Kasumi-1 (cell line): Measurements from ENCODE around the gene CCNDBP1.
A peak's percentile ranks its signal among the peaks of the same experiment; 100 is the strongest.
"Not testable (repeated sequence)": the region's sequence is repeated elsewhere in the genome, so short reads cannot be mapped to it uniquely, and the experiment has no call there.

Experiments used
- DNase-seq, 2 experiments: peaks; one replicate each; lab custom pipeline; 2025; lab: John Stamatoyannopoulos, UW

Gene CCNDBP1

GRCh38 chr15:43215961-43216360, 30.8 kb downstream of the CCNDBP1 start:
- DNase-seq: no peak

DNA sequence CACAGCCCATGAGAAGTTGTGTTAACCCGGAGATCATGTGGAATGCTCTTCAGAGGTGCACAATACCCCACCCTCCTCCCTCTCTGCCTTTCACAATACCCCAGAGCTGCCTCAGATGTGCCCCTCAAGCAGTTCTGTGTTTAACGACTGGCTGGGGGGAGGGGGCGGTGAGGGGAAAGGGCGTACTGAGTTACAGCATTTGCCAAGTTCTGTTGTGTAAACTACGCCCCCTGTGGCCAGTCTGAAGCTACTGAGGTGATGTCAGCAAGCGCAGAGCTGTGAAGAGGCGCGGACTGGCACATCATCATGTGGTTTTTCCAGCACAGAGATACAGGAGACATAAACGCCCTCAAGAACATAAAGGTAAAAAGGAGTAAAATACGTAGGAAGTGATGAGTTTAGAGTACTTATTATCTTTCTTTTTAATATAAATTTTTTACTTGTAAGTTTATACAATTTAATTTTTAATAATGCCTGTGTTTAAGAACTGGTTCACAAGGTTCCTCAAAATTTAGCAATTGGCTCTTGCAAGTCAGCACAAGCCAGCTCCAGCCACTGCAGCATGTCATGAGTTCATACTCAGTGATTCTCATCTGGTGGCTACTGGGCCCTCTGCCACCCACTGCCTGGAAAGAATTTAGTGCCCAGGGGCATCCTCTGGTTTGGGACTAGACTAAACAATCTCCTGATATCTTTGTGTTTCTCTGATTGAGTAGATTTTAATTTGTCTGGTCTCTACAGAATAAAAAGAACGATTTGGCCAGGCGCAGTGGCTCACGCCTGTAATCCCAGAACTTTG, 33.9 kb downstream of the CCNDBP1 start:
- no peak for DNase-seq

DNA sequence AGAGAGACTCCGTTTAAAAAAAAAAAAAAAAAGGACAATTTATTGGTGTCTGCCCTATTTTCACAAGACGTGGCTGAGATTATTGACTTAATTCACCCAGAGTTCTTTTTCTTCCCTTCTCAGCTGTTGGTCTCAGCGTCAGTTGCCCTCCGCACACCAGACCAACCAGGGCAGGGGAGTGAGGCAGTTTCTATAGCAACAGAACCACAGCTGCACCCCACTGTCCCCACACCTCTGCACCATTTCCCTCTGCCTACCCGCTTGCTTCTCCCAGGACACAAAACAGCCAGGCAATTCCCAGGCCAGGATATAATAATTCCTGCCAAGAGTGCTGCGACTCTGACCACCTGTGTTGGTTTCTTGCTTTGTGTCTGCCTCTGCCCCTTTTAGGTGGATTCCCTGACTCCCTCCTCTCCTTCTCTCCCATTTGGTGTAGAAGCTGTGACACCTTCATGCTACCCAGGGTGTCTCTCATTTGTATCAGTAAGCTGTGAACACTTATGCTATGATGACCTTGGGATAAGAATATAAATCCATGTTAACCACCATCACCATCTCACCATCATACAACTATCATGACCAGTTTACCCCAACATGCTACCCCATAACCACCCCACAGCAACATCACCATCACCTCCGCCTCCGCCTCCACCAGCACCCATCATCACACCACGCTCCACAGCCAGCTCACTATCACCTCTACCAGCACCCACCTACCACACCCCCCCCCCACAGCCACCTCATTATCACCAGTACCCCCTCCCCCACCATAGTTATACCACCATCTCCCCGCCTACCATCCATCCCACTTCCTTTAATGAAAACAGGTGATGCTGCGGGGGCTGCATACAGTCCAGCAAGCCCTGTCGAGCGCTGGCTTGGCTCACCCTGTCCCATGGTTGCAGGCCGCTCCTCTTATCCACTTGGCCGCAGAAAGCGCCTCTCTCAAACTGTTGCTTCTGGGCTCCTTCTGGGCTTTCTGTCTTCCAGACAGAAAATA, 35.0 kb downstream of the CCNDBP1 start:
- no peak for DNase-seq

- DNase-seq: no peak
Measured at GRCh38 chr15:43220991-43221403, 35.8 kb downstream of the CCNDBP1 start, which contains the start of gene EPB42. Gene EPB42 (minus strand): TSS chr15:43221018. CDS start chr15:43220825, 193 bp downstream.

- no peak for DNase-seq
Measured at GRCh38 chr15:43221422-43221821, 36.2 kb downstream of the CCNDBP1 start.

DNA sequence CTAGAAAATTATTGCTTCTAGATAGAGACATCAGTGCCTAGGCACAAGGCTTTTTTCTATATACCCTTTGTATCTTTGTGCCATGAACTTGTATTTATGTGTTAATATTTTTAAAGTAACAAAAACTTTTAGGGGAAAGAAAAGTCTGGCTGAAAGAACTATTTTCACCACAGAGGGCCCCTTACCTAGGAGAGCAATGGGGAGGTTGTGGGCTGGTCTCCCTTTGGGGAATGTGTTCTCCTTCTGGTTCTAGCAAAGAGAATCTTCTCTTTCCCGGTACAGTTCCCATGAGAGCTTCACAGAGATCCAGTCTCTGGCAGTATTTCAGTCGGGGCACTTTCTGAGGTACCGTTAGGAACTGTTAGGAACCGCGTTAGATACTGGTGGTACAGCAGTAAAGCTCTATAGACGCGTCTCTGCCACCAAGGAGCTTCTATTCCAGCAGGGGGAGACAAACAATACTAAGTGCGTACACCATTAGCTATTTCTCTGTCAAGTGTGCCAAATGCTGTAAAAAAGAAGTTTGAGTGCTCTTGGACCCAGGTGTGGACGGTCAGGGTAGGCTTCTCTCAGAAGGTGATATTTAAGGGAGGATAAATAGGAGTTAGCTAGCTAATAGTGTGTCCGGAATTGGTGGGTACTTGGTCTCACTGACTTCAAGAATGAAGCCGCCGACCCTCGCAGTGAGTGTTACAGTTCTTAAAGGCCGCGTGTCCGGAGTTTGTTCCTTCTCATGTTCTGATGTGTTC, 40.2 kb downstream of the CCNDBP1 start:
- peak; percentile 70 to 72 for DNase-seq

GRCh38 chr15:43225950-43226255, 40.7 kb downstream of the CCNDBP1 start:
- not testable (repeated sequence) for DNase-seq

GRCh38 chr15:43226436-43227305, 41.5 kb downstream of the CCNDBP1 start:
- no peak for DNase-seq

DNA sequence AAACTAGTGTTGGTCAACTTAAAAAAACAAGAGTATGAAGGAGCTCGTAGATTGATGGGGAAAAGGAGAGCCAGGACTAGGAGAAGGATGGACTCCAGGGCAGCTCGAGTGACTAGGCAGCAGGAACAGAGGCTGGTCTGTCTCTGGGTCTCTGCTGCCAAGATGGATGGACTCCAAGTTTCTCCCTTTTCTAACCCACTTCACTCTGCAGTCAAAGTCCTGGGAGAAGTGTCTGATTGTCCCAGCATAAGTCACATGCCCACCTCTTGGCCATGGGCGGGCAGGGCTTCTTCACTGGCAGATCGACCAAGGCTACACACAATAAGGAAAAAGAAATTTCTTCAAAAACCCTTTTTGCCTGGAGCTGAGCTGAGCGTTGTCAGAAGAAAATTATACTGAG, 44.8 kb downstream of the CCNDBP1 start:
- DNase-seq: no peak

GRCh38 chr15:43230640-43231115, 45.5 kb downstream of the CCNDBP1 start:
- DNase-seq: no peak

GRCh38 chr15:43232289-43232874, 47.2 kb downstream of the CCNDBP1 start:
- DNase-seq: no peak

DNA sequence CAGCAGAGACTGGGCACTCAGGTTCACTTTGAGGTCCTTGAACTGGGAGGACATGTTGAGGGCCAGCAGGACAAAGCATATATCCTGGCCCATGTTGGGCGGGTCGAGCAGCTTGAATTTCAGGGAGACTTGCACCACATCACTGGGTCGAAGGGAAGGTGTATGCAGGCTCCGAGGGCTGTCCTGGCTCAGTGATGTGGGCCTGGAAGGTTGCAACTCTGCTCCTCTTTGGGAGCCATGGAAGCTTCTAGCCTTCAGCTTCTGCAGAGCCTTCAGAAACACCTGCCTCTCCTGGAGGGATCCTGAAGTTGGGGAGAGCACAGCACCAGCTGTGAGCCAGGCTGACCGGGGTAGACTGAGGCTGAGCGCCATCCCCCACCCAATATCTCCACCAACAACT, 50.3 kb downstream of the CCNDBP1 start:
- no peak for DNase-seq

DNA sequence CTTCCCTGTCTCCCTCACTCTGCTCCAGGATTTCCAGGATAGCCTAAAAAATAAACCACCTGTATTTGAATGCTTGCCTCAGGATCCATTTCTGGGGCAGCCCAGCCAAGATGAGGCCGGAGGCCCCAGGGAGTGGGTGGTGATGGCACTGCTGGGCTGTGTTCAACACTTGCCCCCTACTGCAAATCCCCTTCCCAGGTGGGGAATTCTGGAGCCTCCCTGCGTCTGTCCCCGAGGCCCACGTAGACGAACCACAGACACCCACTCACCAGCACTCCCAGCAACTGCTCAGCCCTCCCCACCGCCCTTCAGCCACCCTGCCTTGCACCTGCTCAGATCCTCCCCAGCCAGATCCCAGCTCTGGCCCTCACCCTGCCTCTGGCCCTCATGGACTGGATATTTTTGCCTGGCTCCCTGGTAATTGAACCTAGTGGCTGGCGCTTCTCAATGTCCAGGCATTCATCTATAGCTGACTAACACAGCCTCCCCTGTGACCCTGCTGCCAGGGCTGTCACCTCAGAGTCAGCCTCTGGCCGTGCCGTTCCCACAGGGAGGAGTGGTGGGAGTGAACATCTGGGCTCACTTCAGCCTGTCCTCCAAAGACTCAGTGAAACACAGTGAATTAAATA, 52.8 kb downstream of the CCNDBP1 start:
- no peak for DNase-seq

DNA sequence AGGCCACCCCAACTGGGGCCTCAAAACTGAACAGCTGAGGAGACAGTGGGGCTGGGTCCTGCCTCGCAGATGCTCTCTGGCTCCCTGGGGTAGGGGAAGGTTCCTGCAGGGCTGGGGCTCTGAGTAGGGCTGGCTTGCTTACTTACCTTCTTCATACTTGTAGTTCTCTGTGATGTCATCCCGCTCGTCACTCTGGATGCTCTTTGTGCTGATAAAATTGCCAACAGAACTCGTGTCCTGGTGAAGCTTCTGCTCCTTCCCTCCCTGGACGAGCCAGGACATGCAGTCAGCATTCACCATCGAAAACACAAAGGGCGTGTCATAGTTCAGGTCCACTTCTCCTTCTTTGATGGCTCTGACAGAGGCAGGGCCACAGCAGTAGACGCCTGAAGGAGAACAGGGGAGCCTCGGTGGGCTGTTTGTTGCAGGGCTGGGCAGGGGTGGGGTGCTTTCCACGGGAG, 53.5 kb downstream of the CCNDBP1 start:
- no peak for DNase-seq

- DNase-seq: peak; percentile 82 to 86
Measured at GRCh38 chr15:43239732-43240491, 54.7 kb downstream of the CCNDBP1 start.

DNA sequence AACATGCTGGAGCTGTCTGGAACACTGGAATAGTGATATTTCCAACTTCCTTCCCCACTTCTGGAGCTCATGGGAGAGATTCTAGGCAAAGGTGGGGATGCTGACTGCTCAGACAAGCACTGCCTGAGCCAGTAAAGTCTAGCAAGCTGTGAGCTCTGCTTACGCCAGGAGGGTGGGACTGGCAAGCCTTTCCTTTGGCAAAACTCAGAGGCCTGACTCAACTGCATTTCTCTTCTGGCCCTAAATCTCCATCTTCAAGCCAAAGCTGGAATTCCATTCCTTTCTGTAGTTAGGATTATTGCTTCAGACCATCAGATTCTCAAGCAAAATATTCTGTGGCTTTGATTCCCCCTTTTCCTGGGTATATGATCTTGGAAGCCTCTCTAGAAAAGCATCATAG, 55.9 kb downstream of the CCNDBP1 start:
- DNase-seq: no peak

DNA sequence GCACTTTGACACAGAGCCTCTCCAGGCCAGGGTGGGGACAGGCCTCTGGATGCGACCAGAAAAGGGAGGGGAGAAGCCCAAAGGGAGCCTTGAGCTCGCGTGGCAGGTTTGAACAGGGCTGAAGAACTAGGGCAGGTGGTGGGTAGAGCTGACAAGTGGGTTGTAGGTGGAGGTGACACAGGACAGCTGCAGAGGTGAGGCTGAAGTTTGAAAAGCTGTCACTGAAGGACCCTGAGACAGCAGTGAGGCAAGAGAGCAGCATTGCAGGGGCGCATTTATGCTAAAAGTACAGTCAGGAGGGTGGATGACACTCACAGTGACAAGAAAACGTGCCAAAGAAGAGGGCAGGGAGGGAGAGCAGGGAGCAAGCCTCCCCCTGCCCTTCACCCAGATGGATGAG, 57.4 kb downstream of the CCNDBP1 start:
- DNase-seq: no peak

DNA sequence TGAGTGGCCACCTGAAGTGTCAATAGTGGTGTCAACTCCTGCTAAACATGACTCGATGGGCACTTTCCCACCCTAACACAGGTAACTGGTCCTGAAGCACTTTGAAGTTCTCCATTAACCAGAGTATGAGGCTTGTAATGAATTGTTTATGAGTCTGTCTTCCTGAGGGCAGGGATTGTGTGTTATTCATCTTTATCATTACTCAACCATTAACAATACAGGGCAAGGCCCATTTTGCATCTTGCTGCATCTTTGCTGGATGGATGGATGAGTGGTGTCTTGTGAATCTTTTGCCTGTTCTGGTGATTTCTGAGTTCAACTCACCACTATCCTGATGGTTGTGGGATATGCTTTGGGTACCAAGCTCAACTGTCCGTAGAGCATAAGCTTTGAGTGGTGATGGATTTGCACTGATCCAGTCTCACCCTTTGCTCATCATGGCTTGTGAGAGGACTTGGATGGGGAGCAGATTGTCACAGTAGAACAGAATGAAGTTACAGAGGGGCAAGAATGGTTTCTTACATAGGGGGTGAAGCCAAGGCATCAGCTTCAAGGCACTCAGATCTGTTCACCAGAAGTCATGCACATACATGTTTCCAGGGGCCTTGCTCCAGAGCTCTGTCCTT, 57.9 kb downstream of the CCNDBP1 start:
- no peak for DNase-seq

GRCh38 chr15:43244092-43244491, 58.9 kb downstream of the CCNDBP1 start:
- DNase-seq: no peak
